ENCODE measurements around the gene EPHX1.

Gene EPHX1

DNA sequence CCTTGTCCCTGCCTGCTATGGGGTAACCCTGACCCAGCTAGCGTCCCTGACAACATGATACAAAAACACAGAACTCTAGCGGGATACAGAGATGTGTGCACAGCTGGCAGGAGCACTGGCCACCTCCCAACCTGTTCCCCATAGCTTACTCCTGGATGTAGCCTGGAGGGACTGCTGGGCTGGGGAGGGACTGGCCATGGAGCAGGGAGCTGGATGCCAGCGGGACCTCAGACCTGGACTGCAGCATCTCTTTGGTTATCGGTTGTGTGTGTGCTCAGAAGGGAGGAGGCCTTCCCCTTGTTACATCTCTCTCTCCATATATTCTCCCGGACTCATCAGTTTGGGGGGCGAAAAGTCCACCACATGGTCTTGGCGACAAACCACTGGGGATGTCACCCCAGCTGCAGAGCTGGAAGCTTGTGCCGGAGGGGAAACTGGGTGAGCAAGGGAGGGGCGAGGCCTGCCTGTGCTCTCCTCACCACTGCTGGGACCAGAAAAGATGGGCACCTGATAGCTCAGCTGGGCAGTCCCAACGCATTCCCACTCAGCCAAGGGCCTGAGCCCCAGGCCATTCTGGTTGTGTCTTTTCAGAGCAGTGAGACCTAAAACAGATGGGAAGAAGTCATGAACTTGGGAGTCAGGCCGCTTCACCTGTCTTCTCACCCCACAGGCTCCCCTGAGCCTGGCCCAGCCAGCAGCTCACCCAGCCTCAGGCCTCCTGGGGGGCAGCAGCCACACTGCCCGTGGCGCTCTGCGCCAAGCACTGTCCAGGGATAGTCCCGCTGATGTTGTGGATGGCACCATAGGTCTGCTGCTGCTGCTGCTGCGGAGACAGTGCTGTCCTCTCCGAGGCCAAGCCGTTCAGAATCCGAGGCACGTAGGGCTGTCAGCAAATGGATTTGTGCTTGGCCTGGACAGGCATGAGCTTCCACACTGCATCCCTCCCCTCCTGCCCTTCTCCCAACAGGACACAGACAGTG lies 36.7 kb downstream of the EPHX1 start:
- TF ChIP-seq TAF1 (IDR thresholded peaks at IDR 0.05; ENCODE audit: borderline replicate concordance, insufficient read depth, low read length) = no peak
- TF ChIP-seq FOXP2 (optimal IDR thresholded peaks at IDR 0.05; ENCODE audit: borderline replicate concordance, extremely low read depth, extremely low read length, insufficient read depth) = no peak
- no peak for TF ChIP-seq POLR2AphosphoS5 (IDR thresholded peaks at IDR 0.05; ENCODE audit: low read depth, low read length)
- no peak for TF ChIP-seq SIN3A (IDR thresholded peaks at IDR 0.05; ENCODE audit: borderline replicate concordance, insufficient read depth, low read length)

- TF ChIP-seq, protein P1, sequence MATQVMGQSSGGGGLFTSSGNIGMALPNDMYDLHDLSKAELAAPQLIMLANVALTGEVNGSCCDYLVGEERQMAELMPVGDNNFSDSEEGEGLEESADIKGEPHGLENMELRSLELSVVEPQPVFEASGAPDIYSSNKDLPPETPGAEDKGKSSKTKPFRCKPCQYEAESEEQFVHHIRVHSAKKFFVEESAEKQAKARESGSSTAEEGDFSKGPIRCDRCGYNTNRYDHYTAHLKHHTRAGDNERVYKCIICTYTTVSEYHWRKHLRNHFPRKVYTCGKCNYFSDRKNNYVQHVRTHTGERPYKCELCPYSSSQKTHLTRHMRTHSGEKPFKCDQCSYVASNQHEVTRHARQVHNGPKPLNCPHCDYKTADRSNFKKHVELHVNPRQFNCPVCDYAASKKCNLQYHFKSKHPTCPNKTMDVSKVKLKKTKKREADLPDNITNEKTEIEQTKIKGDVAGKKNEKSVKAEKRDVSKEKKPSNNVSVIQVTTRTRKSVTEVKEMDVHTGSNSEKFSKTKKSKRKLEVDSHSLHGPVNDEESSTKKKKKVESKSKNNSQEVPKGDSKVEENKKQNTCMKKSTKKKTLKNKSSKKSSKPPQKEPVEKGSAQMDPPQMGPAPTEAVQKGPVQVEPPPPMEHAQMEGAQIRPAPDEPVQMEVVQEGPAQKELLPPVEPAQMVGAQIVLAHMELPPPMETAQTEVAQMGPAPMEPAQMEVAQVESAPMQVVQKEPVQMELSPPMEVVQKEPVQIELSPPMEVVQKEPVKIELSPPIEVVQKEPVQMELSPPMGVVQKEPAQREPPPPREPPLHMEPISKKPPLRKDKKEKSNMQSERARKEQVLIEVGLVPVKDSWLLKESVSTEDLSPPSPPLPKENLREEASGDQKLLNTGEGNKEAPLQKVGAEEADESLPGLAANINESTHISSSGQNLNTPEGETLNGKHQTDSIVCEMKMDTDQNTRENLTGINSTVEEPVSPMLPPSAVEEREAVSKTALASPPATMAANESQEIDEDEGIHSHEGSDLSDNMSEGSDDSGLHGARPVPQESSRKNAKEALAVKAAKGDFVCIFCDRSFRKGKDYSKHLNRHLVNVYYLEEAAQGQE (IDR thresholded peaks at IDR 0.05; ENCODE audit: insufficient read depth in 1 of 2, low read depth in 2 of 2, low read length in 2 of 2) = no peak
- TF ChIP-seq SIN3A (IDR thresholded peaks at IDR 0.05; ENCODE audit: borderline replicate concordance, insufficient read depth, low read length) = no peak
- TF ChIP-seq POLR2AphosphoS5 (IDR thresholded peaks at IDR 0.05; ENCODE audit: low read depth, low read length) = no peak
- TF ChIP-seq TAF1 (IDR thresholded peaks at IDR 0.05; ENCODE audit: borderline replicate concordance, insufficient read depth, low read length) = no peak
- no peak for TF ChIP-seq FOXP2 (optimal IDR thresholded peaks at IDR 0.05; ENCODE audit: borderline replicate concordance, extremely low read depth, extremely low read length, insufficient read depth)
Measured at GRCh38 chr1:225847610-225848009, 37.7 kb downstream of the EPHX1 start.

GRCh38 chr1:225848030-225848955 lies 38.4 kb downstream of the EPHX1 start:
- TF ChIP-seq, protein P1 (IDR thresholded peaks at IDR 0.05; ENCODE audit: insufficient read depth in 1 of 2, low read depth in 2 of 2, low read length in 2 of 2) = no peak
- no peak for TF ChIP-seq POLR2AphosphoS5 (IDR thresholded peaks at IDR 0.05; ENCODE audit: low read depth, low read length)
- no peak for TF ChIP-seq SIN3A (IDR thresholded peaks at IDR 0.05; ENCODE audit: borderline replicate concordance, insufficient read depth, low read length)
- no peak for TF ChIP-seq FOXP2 (optimal IDR thresholded peaks at IDR 0.05; ENCODE audit: borderline replicate concordance, extremely low read depth, extremely low read length, insufficient read depth)
- no peak for TF ChIP-seq TAF1 (IDR thresholded peaks at IDR 0.05; ENCODE audit: borderline replicate concordance, insufficient read depth, low read length)

DNA sequence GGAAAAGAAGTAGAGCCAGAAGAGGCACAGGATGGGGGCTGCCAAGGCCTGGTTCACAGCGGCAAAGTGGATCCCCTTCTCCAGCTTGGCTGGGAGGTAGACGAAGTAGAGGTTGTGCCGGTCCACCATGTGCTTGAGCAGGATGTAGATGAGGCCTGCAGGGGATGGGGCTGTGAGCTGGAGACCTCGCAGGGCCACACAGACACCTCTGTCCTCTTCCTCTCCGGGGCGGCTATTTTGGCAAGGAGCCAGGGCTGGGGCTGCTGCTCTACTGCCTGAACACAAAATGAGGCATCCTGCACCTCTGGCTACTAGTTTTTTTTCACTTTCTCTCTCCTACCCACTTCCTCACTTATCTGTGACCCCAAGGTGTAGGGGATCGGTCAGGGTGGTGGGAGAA lies 40.0 kb downstream of the EPHX1 start:
- no peak for TF ChIP-seq SIN3A (IDR thresholded peaks at IDR 0.05; ENCODE audit: borderline replicate concordance, insufficient read depth, low read length)
- no peak for TF ChIP-seq TAF1 (IDR thresholded peaks at IDR 0.05; ENCODE audit: borderline replicate concordance, insufficient read depth, low read length)
- no peak for TF ChIP-seq POLR2AphosphoS5 (IDR thresholded peaks at IDR 0.05; ENCODE audit: low read depth, low read length)
- TF ChIP-seq FOXP2 (optimal IDR thresholded peaks at IDR 0.05; ENCODE audit: borderline replicate concordance, extremely low read depth, extremely low read length, insufficient read depth) = no peak
- TF ChIP-seq, protein P1 (IDR thresholded peaks at IDR 0.05; ENCODE audit: insufficient read depth in 1 of 2, low read depth in 2 of 2, low read length in 2 of 2) = no peak

GRCh38 chr1:225850370-225850769 lies 40.4 kb downstream of the EPHX1 start:
- TF ChIP-seq TAF1 (IDR thresholded peaks at IDR 0.05; ENCODE audit: borderline replicate concordance, insufficient read depth, low read length) = no peak
- TF ChIP-seq, protein P1 (IDR thresholded peaks at IDR 0.05; ENCODE audit: insufficient read depth in 1 of 2, low read depth in 2 of 2, low read length in 2 of 2) = no peak
- TF ChIP-seq POLR2AphosphoS5 (IDR thresholded peaks at IDR 0.05; ENCODE audit: low read depth, low read length) = no peak
- no peak for TF ChIP-seq SIN3A (IDR thresholded peaks at IDR 0.05; ENCODE audit: borderline replicate concordance, insufficient read depth, low read length)
- no peak for TF ChIP-seq FOXP2 (optimal IDR thresholded peaks at IDR 0.05; ENCODE audit: borderline replicate concordance, extremely low read depth, extremely low read length, insufficient read depth)
